Stomach (tissue), 4 donors: ENCODE data around the gene DDAH1.

Experiments used
- CTCF ChIP-seq, 7 experiments: fragments of 450-650 bp in 4 of 7; fragments of 200-600 bp in 3 of 7; sonication (generic) in 3 of 7; IDR thresholded peaks; one replicate each; pipeline ENCODE4 v1.5.1; 2016 to 2019; ENCODE audit warnings: antibody characterized with exemption in 7 of 7, control low read depth in 2 of 7, mild to moderate bottlenecking in 1 of 7
- EP300 ChIP-seq: sonication (generic); formaldehyde crosslinking; IDR thresholded peaks from one replicate; pipeline ENCODE4 v1.6.1; 2017; ENCODE audit warnings: antibody characterized with exemption
- POLR2A ChIP-seq, 4 donors: fragments of 450-650 bp; IDR thresholded peaks; one replicate each; pipeline ENCODE4 v1.6.1; 2016; ENCODE audit warnings: antibody characterized with exemption in 4 of 4, control low read depth in 2 of 4, mild to moderate bottlenecking in 1 of 4, moderate library complexity in 1 of 4
- POLR2AphosphoS5 ChIP-seq, 3 donors: sonication (generic); formaldehyde crosslinking; IDR thresholded peaks; one replicate each; pipeline ENCODE4 v1.6.1; 2016; ENCODE audit warnings: antibody characterized with exemption in 3 of 3

- no peak for TF ChIP-seq EP300
- no peak for TF ChIP-seq CTCF (IDR thresholded peaks at IDR 0.05)
- no peak for TF ChIP-seq POLR2A (IDR thresholded peaks at IDR 0.05)
- TF ChIP-seq POLR2AphosphoS5 (IDR thresholded peaks at IDR 0.05), result no peak
Measured at GRCh38 chr1:85275701-85276214, 189.2 kb downstream of the DDAH1 start.
